K562 (cell line): ENCODE results near the gene IGIP. TPM values are rescaled to one million over a fixed set of nuclear protein-coding genes. Genes with fewer than 3 reads are reported as not detected.

Source experiments
- ATAC-seq: fragments of 200-7000 bp; cut with Tn5 transposase; 3 replicates; pipeline ENCODE4 v1.9.1; 2020; ENCODE audit warnings: moderate library complexity
- BruUV-seq: library from RNA; stranded (reverse); fragments of 400-500 nt; replicated peaks from 2 replicates; lab custom pipeline; 2021; lab: Mats Ljungman, UMichigan
- CTCF ChIA-PET: fragments of 300-600 bp; formaldehyde crosslinking; extraction: SDS; loops from one replicate; lab custom pipeline; 2021; ENCODE audit warnings: low intra/inter-chr PET ratio; lab: Yijun Ruan, JAX
- POLR2A ChIA-PET: fragments of 300-600, 350-650 bp; sonication (Branson Sonifier 250); formaldehyde crosslinking; extraction: SDS; loops from one replicate; lab custom pipeline; 2021; ENCODE audit warnings: antibody characterized with exemption, inconsistent platforms; lab: Yijun Ruan, JAX
- DNase-seq, 4 experiments: peaks; one replicate each; pipeline versions ENCODE4 v3.0.0 to v3.0.0-alpha.2; 2011 to 2018; ENCODE audit warnings: low spot score in 3 of 4, mixed read lengths in 3 of 4; ENCODE audit errors: extremely low read depth in 1 of 4
- FAIRE-seq: peaks from 2 replicates; lab custom pipeline; 2011; peaks lifted over from hg19 to GRCh38; lab: Jason Lieb, UNC
- H2AFZ ChIP-seq: 2 replicates; pipeline ENCODE4 v1.6.0; 2011; ENCODE audit warnings: low read depth, low read length, control low read depth, inconsistent platforms
- H3K27ac ChIP-seq: fragments of 200-600 bp; 3 replicates; pipeline ENCODE4 v1.8.0; 2011; ENCODE audit warnings: low read depth, mild to moderate bottlenecking, control low read depth, inconsistent platforms, low read length, moderate library complexity, mixed read lengths; ENCODE audit errors: extremely low read depth
- H3K27me3 ChIP-seq, 2 experiments: fragments of 300-600 bp in 1 of 2; 2 replicates in 1 of 2; 3 replicates in 1 of 2; pipeline versions ENCODE4 v1.6.0 to v1.8.0; 2011; ENCODE audit warnings: inconsistent platforms in 2 of 2, low read length in 2 of 2, mild to moderate bottlenecking in 1 of 2, mixed read lengths in 1 of 2, moderate library complexity in 1 of 2; ENCODE audit not compliant: control insufficient read depth in 2 of 2, insufficient read depth in 2 of 2
- H3K36me3 ChIP-seq: fragments of 300-600 bp; 3 replicates; pipeline ENCODE4 v1.8.0; 2011; ENCODE audit warnings: mild to moderate bottlenecking, low read length, inconsistent platforms; ENCODE audit not compliant: control insufficient read depth, insufficient read depth
- H3K4me1 ChIP-seq, 2 experiments: fragments of 200-600 bp in 1 of 2; replicated peaks in 1 of 2; 2 replicates in 1 of 2; 3 replicates in 1 of 2; pipeline versions ENCODE4 v1.5.1 to v1.8.0; 2011; ENCODE audit warnings: inconsistent platforms in 2 of 2, low read length in 2 of 2, mild to moderate bottlenecking in 1 of 2, mixed read lengths in 1 of 2, moderate library complexity in 1 of 2; ENCODE audit not compliant: control insufficient read depth in 2 of 2, insufficient read depth in 2 of 2
- H3K4me2 ChIP-seq: 2 replicates; pipeline ENCODE4 v1.6.1; 2011; ENCODE audit warnings: low read length, control low read depth, inconsistent platforms, mixed read lengths; ENCODE audit not compliant: insufficient read depth
- H3K4me3 ChIP-seq: fragments of 200-600 bp; sonication (generic), shearing (Covaris generic); 2 replicates; pipeline ENCODE4 v1.5.1; 2016; ENCODE audit warnings: control low read depth, inconsistent platforms
- H3K79me2 ChIP-seq: fragments of 200-600 bp; 3 replicates; pipeline ENCODE4 v1.8.0; 2011; ENCODE audit warnings: low read length, inconsistent platforms; ENCODE audit not compliant: control insufficient read depth, insufficient read depth
- H3K9ac ChIP-seq, 2 experiments: 2 replicates each; pipeline versions ENCODE4 v1.6.0 to v1.6.1; 2011; ENCODE audit warnings: low read depth in 2 of 2, low read length in 2 of 2, control low read depth in 1 of 2, inconsistent platforms in 1 of 2, mild to moderate bottlenecking in 1 of 2, mixed read lengths in 1 of 2; ENCODE audit not compliant: insufficient read depth in 1 of 2
- H3K9me1 ChIP-seq: one replicate; pipeline ENCODE4 v1.6.0; 2011; ENCODE audit warnings: inconsistent platforms, mild to moderate bottlenecking, low read length, moderate library complexity; ENCODE audit not compliant: control insufficient read depth, insufficient read depth
- H3K9me3 ChIP-seq: replicated peaks from 2 replicates; pipeline ENCODE4 v1.5.1; 2011; ENCODE audit warnings: low read depth, low read length, inconsistent platforms; ENCODE audit not compliant: control insufficient read depth, insufficient read depth
- H4K20me1 ChIP-seq: replicated peaks from 2 replicates; pipeline ENCODE4 v1.6.1; 2011; ENCODE audit warnings: low read length, inconsistent platforms, mixed read lengths; ENCODE audit not compliant: control insufficient read depth, insufficient read depth
- CTCF ChIP-seq, 3 experiments: IDR thresholded peaks in 2 of 3; conservative IDR thresholded peaks in 1 of 3; 2 replicates each; pipeline ENCODE4 v1.5.1; 2011 to 2012; ENCODE audit warnings: low read length in 3 of 3, mild to moderate bottlenecking in 3 of 3, control low read depth in 2 of 3, improper control_type of control experiment in 1 of 3, inconsistent platforms in 1 of 3, low read depth in 1 of 3, mixed read lengths in 1 of 3, moderate library complexity in 1 of 3; ENCODE audit not compliant: insufficient read depth in 2 of 3
- MIER1 ChIP-seq: fragments of 450-650 bp; IDR thresholded peaks from 2 replicates; pipeline ENCODE4 v1.6.1; 2016; ENCODE audit warnings: antibody characterized with exemption, mild to moderate bottlenecking, low read depth
- SPI1 ChIP-seq: IDR thresholded peaks from 2 replicates; pipeline ENCODE4 v1.6.1; 2011; ENCODE audit warnings: low read depth, low read length, control low read depth, borderline replicate concordance
- WGBS: fragments of 100-300 bp; shearing (Covaris generic); methylation state at CpG from one replicate; pipeline ENCODE4 v1.1.6; 2016; ENCODE audit warnings: low coverage, mixed read lengths; ENCODE audit not compliant: insufficient coverage; ENCODE audit errors: missing lambda C conversion rate; 5-methylcytosine and 5-hydroxymethylcytosine counted together
- in situ Hi-C: fragments of 300-500 bp; cut with MboI; formaldehyde crosslinking; loops from 4 replicates; pipeline ENCODE4 v1.15.0; 2018; ENCODE audit warnings: inconsistent platforms, mixed read lengths
- intact Hi-C: fragments of 100-400 bp; cut with micrococcal nuclease; formaldehyde crosslinking; loops from 2 replicates; pipeline ENCODE4 v1.14.2; 2022
- polyA plus RNA-seq, 8 experiments: library from polyadenylated mRNA; depleted of rRNA in 4 of 8; stranded (reverse) in 5 of 8; unstranded in 3 of 8; fragments of >200 nt; fragmentation: Nextera tagmentation in 2 of 8; fragmentation: Illumina TruSeq in 1 of 8; extraction: Ambion mirVana in 2 of 8; extraction: Trizol in 1 of 8; gene quantifications; 2 replicates each; pipeline versions ENCODE4 v1.2.1 to v1.2.3, GENCODE V29; 2011 to 2014; ENCODE audit warnings: inconsistent platforms in 1 of 8, missing spikeins in 1 of 8
- total RNA-seq, 7 experiments: library from RNA; depleted of rRNA in 6 of 7; stranded (reverse); fragments of >200 nt in 6 of 7; fragmentation: Illumina TruSeq in 2 of 7; extraction: Trizol in 2 of 7; gene quantifications; 2 replicates each; pipeline versions ENCODE4 v1.2.1 to v1.2.3, GENCODE V29; 2011 to 2021; ENCODE audit warnings: low replicate concordance in 1 of 7

The IGIP gene
- total and polyA plus RNA-seq, 9 of the 15 experiments (the other 6 are each of a cell fraction or from before 2014, with no cell fraction given), result 0.52 to 1.6 (median 1.2) TPM

DNA sequence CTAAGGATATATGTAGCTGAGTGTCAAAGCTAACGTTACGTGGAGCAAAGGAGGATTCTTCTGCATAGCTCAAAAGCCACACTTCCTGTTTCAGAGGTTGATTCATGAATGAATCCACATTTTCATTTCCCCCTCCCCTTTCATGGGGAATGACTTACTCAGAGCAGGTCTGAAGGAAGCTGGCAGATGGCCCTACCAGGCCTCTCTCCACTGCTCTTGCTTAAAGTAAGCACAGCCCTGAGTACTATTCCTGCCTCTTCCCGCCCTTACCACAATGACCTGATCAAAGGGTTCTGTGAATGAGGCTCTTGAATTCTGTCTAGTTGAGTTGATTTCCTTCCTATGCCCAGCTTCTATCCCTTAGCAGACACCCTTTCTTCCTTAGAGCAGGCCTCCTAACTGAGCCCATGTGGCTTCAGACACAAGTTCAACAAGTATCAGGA lies 6.3 kb downstream of the IGIP start:
- Histone ChIP-seq H3K4me2 (no peak overlapping the region), H3K36me3 (no peaks in the 10 kb centered on the region), H4K20me1 (0 out of 2 replicates have a peak, but pooled peaks cover under 1% of the 10 kb centered on the region), H3K9me3 (no peaks in the 10 kb centered on the region; the same call in 1 of the 2 replicates), H3K27ac (no peak overlapping the region), H3K27me3 (no peaks in the 10 kb centered on the region), H2AFZ (no peak overlapping the region), H3K4me1 (no peaks in the 10 kb centered on the region; a peak in 1 of 5 replicates), H3K4me3 (no peak overlapping the region), H3K79me2 (no peaks in the 10 kb centered on the region), H3K9ac (no peak overlapping the region), H3K9me1 (no peaks in the 10 kb centered on the region)
- TF ChIP-seq MIER1 (no peak), SPI1 (peak; percentile 78)
- no TSS peak for BruUV-seq
- in situ Hi-C loops, result no loop called here
- ATAC-seq, result peak; percentile 45
- CTCF ChIA-PET, result no interaction called here
- FAIRE-seq, result peak; percentile 70
- POLR2A ChIA-PET, result interaction anchor here (0.6 to 1.7 kb wide), 4 partner anchors 11 to 512 kb away, joined by 3 to 8 read pairs (median 4); no protein-coding TSS in a partner anchor
- DNase-seq, result no peak
- WGBS, result 34% methylated on average over 3 of the region's 3 CpGs
- intact Hi-C loops, result no loop called here

- H3K27me3 ChIP-seq, result peaks cover 2 to 3% of the 10 kb centered on the region in 2 experiments; a peak in 2 of 5 replicates
- H3K9ac ChIP-seq, result no peak overlapping the region
- POLR2A ChIA-PET, result interaction anchor here (0.7 to 1.7 kb wide), 5 partner anchors 10 to 225 kb away, joined by 3 to 7 read pairs (median 3); no protein-coding TSS in a partner anchor
- H2AFZ ChIP-seq, result no peak overlapping the region
- H3K27ac ChIP-seq, result no peak overlapping the region
- H3K36me3 ChIP-seq, result no peaks in the 10 kb centered on the region
- H3K4me3 ChIP-seq, result no peak overlapping the region
- DNase-seq, result no peak
- H3K79me2 ChIP-seq, result no peaks in the 10 kb centered on the region
- no peaks in the 10 kb centered on the region; the same call in 1 of the 2 replicates for H3K9me3 ChIP-seq
- no peaks in the 10 kb centered on the region for H4K20me1 ChIP-seq
- WGBS, result 11% methylated on average over 4 of the region's 4 CpGs
- intact Hi-C loops (no loop called here), in situ Hi-C loops (no loop called here)
- H3K9me1 ChIP-seq, result no peaks in the 10 kb centered on the region
- CTCF ChIA-PET, result interaction anchor here (1.7 kb wide), 1 partner anchor 60 kb away, joined by 5 read pairs; no protein-coding TSS in a partner anchor
- H3K4me2 ChIP-seq, result no peak overlapping the region
- H3K4me1 ChIP-seq, result no peaks in the 10 kb centered on the region; a peak in 1 of 5 replicates
- ATAC-seq, result peak; percentile 32; the same call in 1 of the 3 replicates
- FAIRE-seq, result no peak
- BruUV-seq, result no TSS peak
- TF ChIP-seq CTCF (IDR thresholded peaks at IDR 0.05 in 2 of 3, conservative IDR thresholded peaks at IDR 0.05 in 1 of 3; ENCODE audit: insufficient read depth in 2 of 3, low read depth in 1 of 3, low read length in 3 of 3), result peak in 1 of 3 experiments; percentile 24; a peak in 1 of 6 replicates
Measured at GRCh38 chr5:140133514-140134167, 7.9 kb downstream of the IGIP start.
